Fibroblast of gingiva (primary cell): ENCODE measurements around the gene C4orf54.

Experiments used
- DNase-seq: peaks from one replicate; pipeline ENCODE4 v3.0.0-alpha.2; 2011; ENCODE audit warnings: low read depth

The C4orf54 gene

DNA sequence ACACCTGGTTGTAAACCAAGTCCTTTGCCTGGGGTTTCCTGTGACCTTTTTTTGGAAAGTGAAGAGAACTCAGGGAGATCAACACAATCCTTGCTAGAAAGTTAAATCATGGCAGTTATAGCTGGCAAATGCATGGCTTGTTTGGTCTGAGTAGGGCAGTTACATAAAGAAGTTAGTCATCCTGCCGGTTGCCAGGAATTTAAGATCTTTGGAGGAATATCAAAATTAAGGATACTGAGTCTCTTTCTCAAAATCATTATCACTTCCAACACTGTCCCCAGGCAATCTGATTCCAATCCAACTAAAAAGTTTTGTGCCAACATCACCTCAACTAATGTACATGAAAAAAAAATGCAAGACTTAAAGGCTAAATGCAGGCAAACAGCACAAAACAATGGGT, 40.3 kb downstream of the C4orf54 start:
- DNase-seq = no peak

DNA sequence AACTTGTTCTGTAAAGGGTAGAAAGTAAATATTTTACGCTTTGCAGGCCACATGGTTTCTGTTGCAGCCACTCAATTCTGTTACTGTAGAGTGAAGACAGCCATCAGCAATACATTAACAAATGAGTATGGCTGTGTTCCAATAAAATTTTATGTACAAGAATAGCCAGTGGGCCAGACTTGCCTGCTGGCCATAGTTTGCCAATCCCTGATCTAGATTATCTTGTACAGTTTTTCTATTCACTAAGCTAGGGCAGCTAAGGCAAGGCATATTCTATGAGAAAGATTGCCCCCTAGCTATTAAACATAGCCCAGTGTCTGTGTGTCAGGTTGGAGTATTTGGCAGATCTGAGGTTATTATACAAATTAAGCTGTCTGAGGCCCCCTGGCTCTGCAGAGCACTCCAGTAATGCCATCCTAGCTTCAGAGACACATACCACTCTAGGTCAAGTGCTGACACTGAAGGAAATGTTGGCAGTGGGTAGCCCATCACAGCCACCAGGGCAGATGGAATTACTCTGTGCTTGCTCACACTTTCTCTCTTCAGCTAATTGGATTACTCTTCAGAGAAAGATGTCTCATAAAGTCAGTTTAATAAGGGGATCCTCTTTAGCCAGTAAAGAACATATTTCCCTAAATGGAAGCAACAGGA, 42.3 kb downstream of the C4orf54 start:
- no peak for DNase-seq

DNA sequence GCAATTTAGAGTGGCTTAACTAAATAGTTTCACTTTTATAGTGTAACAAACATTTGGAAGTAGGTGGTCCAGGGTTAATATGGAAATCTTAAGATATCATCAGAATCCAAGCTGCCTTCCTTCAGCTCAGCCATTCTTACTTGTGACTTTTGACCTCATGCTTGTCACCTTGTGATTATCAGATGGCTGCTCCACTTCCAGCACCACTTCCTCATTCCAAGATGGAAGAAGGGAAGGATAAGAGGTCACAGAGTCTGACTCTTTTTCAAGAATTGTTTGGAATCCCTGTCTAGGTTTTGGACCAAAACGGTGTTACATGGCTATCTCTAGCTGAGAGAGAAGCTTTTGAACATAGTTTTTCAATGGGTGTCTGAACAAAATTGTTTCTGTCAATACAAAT, 43.1 kb downstream of the C4orf54 start:
- no peak for DNase-seq

DNA sequence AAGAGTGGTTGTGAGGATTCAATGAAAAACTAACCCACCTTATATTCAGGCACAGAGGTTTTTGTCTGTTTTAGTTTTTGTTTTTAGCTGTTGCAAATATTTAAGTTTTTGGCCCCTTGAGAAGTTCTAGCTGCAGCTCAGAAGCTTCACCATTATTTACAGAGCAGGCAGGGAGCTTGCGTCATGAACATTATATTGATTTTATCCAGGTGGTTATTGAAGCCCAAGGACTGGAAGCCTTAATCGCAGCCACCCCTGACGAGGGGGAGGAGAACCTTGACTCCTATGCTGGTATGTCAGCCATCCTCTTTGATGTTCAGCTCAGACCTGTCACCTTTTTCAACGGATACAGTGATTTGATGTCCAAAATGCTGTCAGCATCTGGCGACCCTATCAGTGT, 44.9 kb downstream of the C4orf54 start:
- DNase-seq = no peak

DNA sequence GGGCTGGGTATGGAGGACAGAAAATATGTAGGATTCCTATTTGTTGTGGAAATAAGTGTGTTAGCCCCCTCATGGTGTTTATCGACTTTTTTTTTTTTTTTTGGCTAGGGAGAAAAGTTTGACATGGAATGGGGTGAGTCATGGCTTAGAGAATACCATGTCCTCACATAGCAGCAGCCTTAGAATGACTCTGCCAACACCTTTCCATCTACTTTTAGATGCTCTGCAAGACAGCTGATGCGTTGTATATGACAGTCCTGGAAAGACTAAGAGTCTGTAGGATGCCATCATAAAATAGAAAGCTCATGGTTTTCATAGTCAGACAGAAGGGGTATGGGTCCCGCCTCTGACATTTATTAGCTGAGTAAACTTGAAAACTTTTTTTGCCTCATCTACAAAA, 45.3 kb downstream of the C4orf54 start:
- no peak for DNase-seq

DNA sequence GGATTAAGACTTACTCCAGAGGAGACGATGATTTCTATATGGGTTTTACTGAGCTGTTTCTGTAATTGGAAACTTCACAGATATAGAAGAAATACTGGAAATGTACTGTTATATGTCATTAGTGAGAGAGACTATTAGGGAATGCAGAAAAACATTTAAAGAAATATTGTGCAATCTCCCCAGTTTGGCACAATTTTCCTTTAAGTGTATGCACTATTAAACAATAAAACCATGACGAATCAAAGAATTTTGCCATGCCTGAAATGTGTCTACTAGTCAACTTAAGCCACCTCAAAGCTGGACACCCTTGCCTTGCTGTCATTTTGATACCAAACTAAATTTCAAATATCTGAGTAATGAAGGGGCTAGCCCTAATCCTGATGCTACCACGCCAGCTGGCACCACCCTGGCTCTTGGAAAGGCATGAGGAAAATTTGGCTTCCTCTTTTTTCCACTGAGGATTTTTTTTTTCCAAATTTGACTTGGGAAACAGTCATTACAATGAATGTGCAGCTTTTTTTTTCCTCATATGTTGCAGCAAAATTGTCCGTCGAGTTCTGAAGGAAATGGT, 46.9 kb downstream of the C4orf54 start:
- peak; percentile 66 for DNase-seq

DNA sequence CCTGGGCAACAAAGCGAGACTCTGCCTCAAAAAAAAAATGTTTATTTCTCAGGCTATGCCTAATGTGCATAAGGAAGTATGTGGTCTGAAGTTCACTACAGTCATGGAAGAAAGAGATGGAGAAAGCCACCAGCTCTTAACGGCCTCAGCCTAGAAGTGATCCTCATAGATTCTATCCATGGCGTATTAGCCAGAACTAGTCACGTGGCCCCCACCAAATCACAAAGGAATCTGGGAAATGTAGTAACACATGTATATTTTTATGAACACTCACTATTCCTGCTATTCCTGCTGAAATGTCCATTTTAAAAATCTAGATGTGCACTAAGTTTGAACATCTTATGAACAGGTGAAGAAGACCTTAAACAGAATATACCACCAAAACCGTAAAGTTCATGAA, 49.2 kb downstream of the C4orf54 start:
- DNase-seq = no peak
